Testis (tissue), 2 donors: ENCODE measurements around the gene CCDC57.

Experiments used
- CTCF ChIP-seq, 3 experiments: fragments of 450-650 bp in 2 of 3; fragments of 200-600 bp in 1 of 3; sonication (generic) in 1 of 3; IDR thresholded peaks; one replicate each; pipeline ENCODE4 v1.5.1; 2016 to 2019; ENCODE audit warnings: antibody characterized with exemption in 3 of 3, mild to moderate bottlenecking in 2 of 3, moderate library complexity in 1 of 3
- POLR2A ChIP-seq: fragments of 450-650 bp; IDR thresholded peaks from one replicate; pipeline ENCODE4 v1.6.1; 2017; ENCODE audit warnings: antibody characterized with exemption, mild to moderate bottlenecking, moderate library complexity

- TF ChIP-seq POLR2A (no peak), CTCF (IDR thresholded peaks at IDR 0.05) (no peak)
Observed at GRCh38 chr17:82157046-82158035, 55.3 kb downstream of the CCDC57 start.
